IPS DF 19.7 (cell line): ENCODE data around the gene ERAP2.
"Not testable (repeated sequence)": the region's sequence is repeated elsewhere in the genome, so short reads cannot be mapped to it uniquely, and the experiment has no call there.

Source experiments
- DNase-seq: peaks from one replicate; pipeline ENCODE4 v3.0.0-alpha.2; 2013; ENCODE audit warnings: low read depth, low spot score

The ERAP2 gene

DNA sequence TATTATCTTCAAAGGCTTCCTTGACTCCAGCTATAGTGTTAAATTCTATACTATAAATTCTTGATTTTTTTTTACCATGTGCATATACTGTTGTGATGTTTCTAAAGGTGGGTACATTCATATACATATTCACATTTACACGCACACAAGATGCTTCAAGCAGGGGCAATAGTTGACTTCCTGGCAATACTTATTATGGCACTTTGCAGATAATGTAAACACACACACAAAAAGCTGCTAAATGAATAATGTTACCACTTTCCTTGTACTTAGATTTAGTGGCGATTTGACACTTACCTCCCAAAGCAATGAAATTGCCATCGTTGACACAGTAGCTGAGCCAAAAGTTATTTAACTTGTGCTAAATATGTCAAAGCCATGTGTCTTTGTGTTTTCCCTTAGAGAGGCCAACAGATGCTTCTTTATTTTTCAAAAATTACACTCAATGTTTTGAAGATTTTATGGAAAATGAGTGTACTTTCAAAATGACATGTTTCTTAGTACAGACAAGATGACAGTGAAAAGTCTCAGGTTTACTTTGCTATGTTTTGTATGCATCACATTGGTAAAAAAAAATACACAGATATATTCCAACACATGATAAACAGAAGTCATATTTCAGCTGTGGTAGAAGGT, 12.2 kb upstream of the ERAP2 start:
- no peak for DNase-seq

DNA sequence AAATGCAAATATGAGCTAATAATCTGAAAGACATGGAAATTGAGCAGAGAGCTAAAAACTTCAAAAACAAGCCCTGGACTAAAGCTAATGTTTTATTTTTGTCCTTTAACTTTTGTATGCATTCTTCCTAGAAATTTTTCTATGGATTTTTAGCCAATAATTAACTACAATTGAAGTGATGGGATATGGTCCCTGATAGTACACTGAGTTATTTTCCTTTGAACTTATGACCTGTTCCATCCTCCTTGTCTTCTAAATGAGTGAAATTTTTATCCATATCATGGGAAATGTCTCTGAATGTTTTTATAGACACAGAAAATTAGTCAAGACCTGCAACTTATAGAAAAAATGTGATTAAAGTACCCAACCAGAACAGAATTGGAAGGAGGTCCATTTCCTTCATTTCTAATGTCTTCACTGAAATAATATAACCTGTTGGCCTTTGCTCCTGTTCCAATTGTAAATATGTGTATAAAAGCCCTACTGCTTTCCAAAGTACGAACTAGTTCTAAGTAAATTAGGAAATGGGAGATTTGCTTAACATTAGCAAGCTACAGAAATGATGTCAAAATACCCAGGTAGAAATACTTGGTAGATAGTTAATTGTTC, 11.3 kb upstream of the ERAP2 start:
- DNase-seq: no peak

DNA sequence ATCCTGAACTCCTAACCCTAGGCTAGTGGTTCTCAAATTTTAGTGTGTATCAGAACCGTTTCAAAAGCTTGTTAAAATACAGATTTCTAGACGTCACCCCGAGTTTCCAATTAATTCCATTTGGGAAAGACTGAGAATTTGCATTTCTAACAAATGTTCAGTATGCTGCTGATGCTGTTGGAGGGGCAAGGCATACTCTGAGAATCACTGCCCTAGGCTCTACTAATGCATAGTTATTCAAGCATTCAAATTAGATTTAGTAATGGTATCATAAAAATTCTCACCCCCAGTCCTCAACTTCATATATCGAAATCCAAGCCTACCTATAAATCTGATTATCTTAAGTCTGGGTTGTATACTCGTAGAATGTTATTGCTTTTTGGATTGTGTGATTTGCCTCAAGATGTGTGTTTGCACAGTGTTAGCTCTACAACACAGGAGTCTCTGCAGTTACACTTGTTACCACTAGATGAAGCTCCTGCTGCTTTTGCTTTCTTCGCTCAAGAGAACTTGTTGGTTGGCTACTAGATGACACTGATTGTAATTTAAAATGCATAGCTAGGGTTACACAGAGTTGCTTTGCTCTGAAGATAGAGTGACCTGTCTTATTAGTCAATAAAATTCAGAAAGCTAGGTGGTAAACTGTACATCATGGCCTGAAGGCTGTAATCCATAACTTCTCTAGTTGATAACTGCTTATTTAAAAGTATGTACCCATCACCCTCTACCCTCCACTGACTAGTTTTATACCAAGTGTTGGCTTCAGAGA, 7.5 kb upstream of the ERAP2 start:
- peak; percentile 60 for DNase-seq

DNA sequence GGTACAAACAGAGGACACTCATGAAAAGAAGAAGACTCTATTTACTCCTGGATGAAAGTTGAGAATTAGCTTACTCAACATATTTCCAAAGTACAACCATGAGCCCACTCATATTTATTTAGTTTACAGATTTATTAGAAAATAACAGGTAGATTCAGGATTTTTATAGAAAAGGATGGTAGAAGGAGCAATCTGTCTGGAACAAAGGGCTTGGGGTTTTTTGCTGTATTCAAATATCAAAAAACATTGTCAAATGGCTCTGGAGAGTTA, 7.0 kb upstream of the ERAP2 start:
- DNase-seq: no peak

DNA sequence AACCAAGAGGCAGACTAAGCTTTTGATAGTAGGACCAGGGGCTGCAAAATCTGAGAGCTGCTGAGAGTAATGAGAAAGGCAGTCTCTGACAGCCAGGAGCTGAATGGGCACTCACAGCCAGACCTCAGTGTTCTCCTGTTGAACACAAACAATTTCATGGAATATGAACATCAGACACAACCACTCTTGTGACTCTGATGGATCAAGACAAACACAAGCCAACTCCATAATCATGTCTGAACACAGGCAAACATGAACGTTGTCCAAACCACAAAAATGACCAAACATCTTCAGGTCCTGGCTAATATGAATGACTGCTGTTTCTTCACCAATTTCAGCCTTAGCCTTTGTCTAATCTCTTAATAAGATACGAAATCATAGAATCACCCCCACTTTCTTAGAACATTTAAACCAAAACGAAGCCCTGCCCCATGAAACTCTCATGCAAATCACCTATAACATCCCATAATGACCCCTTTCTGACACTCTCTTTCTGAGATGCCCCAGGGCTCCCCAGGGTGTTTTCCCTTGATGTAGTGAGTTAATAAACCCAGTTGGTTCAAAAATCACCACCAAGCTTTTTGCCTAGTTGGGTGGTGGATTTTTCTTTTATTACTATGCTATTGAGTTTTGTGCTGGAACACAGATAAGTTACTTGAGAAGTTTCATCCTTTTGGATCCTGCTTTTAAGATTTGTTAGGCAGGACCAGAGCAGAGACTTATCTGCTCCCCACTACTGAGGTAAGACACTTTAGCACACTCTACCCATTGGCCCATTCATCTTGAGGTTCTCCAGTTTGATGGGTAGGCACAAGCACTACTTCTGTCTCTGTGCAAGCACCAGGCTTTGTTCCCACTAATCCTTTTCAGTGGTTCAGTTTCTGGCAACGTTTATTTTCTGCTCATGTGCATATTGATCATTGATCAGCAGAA, 5.9 kb upstream of the ERAP2 start:
- DNase-seq: no peak

DNA sequence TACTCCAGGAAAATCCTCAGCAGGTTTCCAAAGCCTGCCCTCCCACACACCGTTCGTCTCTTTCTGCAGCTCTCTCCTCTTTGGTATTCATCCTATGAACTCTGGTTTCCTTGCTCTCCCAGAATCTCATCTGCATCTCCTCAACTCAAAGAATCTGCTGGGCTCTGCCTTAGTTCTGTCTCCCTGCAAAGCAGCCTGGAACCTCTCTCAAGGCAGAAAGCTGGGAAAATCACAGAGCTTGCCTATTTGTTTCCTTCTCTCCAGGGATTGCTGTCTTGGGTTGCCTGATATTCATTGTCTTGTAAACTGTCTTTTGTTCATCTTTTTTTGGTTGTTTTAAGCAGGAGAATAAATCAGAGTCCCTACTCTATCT, 5.3 kb upstream of the ERAP2 start:
- DNase-seq: no peak

DNA sequence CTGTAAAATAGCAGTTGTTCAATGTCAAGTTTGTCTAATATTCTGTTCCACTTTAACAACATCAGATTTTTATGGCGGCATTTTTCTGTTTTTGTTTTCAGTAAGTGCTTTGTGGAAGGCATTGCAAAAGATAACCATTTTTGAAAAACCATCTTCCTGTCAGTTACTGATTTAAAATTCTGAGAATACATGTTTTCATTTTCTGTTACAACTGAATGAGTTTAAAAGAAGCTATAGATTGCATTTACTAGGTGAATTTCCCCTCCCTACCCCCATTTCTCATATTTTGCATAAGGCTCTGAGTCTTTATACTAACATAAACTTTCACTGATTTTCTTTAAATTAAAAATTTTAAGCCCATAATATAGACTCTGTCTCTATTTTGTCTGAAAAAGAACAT, 4.6 kb upstream of the ERAP2 start:
- no peak for DNase-seq

DNA sequence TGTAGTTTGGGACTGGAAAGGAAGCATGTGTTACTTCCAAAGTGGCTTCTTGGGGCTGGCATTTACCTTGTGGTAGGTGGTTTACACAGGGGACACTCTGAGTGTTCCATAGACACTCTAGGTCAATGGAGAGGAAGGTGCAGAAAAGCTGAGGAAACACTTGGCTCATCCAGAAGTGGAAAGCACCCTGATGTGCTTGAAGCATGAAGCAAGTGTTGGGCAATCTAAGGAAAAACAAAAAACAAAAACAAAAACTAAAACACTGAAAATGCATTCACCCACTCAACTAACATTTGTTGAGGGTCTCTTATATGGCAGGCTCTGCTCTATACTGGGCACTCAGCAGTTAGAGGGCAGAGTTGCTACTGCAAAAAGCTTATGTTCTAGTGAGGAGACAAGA, 2.9 kb upstream of the ERAP2 start:
- DNase-seq: no peak

DNA sequence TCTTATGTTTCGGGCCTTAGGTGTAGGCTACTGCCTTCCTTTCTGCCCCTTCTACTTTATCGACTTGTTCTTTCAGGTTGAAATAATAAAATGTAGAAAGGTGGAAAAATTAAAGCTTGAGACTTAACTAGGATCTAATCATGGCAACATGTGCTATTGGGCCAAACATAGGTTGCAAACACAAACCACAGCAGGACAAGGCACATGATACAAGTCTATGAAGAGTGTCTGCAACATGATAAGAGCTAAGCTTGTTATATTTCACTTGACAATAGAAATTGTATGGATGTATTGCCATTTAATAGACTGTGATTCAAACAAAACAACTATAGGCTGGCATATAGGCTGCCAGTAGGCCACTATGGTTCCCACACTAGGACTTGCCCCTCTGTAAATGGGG, 1.7 kb upstream of the ERAP2 start:
- no peak for DNase-seq

DNA sequence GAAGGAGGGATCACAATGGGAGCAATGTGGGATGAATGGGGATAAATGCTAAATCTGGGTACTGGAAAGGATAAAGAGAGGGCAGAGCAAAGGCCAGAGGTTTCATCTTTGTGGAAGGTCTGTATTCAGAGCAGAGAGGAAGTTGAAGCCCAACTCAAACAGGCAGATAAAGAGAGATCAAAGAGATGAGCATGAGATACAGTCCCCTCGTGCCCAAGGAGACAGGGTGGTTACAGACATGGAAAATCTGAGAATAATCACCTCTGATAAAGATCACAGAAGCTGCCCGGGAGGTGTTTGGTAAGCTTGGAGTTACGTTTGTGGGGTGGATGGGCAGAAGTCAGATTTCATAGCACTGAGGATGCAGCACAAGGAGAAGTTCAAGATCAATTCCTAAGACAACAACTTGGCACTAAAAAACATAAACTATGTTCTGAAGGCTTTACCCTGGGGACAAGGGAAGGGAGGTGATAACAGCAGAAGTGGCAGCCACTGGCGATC, 459 bp upstream of the ERAP2 start:
- DNase-seq: no peak

DNA sequence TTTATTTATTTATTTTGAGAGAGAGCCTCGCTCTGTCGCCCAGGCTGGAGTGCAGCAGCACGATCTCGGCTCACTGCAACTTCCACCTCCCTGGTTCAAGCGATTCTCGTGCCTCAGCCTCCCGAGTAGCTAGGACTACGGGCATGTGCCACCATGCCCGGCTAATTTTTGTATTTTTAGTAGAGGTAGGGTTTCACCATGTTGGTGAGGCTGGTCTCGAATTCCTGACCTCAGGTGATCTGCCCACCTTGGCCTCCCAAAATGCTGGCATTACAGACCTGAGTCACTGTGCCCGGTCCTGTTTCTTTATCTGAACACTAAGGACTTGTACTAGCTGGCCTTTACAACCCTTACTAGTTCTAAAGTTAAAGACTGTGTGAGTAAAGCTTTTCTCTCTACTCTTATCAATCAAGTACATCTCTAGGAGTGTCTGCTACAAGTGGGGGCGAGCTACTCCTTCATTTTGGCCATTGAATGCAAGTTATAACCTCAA, 723 bp downstream of the ERAP2 start:
- not testable (repeated sequence) for DNase-seq

DNA sequence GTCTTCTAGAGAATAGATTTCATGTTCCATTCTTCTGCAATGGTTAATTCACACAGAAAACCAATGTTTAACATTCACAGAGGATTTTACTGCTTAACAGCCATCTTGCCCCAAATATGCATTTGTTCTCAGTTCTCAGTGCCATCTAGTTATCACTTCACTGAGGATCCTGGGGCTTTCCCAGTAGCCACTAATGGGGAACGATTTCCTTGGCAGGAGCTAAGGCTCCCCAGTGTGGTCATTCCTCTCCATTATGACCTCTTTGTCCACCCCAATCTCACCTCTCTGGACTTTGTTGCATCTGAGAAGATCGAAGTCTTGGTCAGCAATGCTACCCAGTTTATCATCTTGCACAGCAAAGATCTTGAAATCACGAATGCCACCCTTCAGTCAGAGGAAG, 3.4 kb downstream of the ERAP2 start:
- DNase-seq: no peak

DNA sequence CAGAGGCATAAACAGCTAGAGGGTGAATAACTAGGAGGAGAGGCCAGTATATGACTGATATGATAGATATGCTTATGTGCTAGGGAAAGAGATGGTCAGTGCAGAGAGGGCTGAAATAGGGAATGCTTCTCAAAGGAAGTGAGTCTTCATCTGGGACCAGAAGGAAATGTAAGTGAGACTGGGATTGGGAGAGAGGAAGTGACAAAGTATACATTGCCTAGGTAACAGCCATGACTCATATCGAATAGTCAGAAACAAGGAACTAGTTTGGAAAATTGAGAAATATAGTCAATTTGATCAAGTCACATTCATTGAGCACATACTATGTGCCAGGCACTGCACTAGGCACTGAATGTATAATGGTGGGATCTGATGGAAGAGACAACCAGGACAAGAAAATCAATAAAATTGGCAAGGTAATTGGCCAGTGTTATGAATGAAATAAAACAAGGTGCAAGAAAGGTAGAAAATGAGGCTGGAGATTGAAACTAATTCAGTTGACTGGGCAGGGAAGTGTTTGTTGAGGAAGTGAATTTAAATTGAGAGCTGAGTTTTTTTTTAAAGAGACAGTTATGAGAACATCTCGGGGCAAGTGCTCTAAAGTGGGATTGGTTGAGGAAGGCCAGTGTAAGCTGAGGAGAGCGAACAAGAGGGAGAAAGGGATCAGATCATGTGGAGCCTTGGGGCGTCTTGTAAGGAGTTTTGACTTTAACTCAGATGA, 4.3 kb downstream of the ERAP2 start:
- no peak for DNase-seq

DNA sequence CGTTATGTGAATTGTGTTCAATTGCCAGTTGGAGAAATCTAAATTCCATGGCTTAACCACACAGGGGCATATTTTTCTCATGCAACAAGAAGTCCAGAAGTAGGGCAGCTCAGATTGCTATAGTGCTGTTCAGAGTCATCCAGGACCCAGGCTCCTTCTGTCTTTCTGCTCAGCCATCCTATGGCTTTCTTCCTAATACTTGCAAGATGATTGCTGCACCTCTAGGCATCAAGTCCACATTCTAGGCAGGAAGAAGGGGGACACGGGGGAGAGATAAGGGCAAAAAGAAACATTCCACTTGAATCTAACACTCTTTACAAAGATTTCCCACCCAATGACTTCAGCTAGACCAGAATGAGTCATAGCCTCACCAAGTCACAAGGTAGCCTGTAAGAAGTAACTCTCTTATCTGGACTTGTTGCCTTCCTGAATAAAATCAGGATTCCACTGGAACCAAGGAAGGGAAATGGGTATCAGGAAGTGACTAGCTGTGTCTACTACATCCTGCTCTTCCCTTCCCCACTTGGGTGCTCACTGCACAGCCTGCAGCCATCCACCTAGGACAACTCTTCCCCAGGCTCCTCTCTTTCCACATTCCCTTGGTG, 5.3 kb downstream of the ERAP2 start:
- DNase-seq: no peak

DNA sequence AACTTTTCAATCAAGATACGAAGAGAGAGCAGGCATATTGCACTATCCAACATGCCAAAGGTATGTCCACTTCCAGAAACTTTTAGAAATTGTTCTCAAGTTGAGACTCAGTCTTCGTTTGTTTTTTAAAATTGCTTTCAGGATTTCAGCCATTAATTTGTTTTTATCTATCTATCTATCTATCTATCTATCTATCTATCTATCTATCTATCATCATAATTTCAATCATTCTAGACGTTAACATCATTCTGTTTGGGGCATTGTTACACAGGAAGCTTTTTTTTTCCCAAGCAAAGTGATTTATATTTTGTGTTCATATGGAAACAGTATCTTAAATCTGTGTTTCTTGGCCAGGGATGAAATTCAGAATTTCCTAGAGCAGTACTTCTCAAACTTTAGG, 7.6 kb downstream of the ERAP2 start:
- DNase-seq: no peak

DNA sequence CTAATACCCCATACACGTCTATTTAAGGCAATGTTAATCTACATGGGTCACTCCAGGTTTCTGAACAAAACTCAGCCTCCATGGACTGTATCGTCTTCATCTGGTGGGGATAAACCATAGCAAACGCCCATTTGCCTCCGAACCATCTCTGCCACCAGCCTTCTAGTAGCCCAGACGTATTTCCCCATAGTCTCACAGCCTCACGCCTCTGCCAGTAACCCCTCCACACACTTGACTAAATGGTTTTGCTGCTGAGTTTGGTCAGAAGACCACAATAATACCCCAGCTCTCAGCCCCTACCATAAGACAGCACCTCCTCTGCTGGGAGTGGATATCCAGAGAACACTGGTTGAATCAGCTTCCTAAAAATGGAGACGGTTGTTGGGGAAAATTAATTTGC, 8.7 kb downstream of the ERAP2 start:
- no peak for DNase-seq

DNA sequence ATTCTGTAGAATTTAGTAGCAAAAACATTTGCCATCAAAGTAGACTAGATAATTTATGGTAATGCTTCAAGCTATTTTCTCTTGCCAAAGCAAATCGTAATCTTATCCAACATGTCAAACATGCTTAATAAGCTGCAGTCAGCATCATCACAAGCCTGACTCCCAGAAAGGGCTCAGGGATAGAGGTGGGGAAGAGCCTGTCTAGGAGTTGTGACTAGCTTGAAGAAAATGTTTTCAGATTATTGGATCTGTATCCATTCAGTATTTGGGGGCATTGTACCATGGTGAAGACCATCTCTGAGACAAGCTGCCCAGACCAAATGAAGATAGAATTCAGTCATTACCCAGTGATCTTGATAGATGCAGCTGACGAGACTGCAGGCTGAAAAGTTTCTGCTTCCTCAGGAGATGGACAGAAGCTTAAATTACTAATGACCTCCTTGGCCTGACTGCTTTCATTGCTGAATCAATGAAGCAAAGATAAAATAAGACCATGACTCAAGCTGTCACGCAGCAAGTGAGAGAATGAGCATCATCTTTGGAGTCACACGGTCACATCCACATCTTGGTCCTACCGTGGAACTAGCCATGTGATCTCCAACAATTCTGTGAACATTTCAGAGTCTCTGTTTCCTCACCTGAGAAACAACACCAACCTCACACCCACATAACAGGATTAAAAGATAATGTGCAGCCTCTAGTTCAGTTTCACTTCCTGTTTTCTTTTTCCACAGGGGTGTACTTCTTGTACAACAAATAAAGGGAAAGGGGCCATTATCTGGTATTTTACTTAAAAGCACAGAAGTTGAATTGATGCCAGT, 9.4 kb downstream of the ERAP2 start:
- DNase-seq: no peak

DNA sequence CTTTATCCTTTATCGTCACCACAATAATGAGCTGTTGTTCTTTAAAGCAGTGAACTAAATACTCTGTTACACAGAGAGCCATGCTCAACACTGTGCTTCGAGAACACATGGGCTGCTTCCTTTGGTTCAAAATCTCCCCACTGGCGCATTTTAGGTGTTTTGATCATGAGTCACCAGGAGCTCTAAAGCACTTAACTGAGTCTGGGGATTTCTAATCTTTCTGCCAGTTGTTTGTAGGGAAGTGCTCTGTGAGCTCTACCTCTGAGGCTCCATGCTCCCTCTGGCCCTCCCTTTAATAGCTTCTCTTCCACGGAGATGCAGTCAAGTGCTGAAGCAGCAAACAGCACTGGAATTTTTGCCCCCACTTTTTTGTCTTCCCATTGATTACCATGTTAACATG, 17.0 kb downstream of the ERAP2 start:
- DNase-seq: no peak

DNA sequence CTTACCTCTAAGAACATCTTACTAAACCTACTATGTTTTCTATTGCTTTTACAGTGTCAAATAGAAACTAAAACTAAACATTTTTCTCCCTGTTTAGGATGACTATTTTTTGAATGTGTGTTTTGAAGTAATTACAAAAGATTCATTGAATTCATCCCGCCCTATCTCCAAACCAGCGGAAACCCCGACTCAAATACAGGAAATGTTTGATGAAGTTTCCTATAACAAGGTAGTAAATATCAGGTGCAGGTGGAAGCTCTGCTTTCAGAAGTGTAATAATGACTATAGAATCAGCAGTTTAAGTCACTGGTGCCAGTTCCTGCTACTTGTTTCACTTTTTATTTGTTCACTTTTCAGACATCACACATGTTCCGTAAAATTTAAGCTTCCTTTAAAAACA, 20.0 kb downstream of the ERAP2 start:
- no peak for DNase-seq

DNA sequence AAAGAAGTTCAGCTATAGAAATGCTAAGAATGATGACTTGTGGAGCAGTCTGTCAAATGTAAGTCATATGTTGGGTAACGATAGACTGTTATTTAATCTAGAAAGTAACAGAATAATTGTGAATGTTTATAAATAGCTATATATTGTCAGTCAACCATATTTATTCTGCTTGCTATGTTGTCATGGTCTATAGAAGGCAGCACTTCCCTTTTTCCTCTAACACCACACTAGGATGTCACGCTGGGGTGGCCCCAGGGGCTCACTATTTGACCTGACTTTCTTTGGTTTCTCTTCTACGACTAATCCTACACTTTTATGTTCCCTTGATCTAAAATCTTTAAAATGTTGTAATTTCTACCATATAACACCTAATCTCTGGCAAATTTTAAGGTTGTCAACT, 20.5 kb downstream of the ERAP2 start:
- no peak for DNase-seq
